GM12891 (cell line): ENCODE data around the gene ANKRD1.

Source experiments
- POLR2A ChIP-seq: IDR thresholded peaks from 2 replicates; pipeline ENCODE4 v1.6.1; 2011; ENCODE audit warnings: low read depth, low read length, control low read depth
- POLR2AphosphoS5 ChIP-seq: IDR thresholded peaks from 2 replicates; pipeline ENCODE4 v1.6.1; 2011; ENCODE audit warnings: low read depth, low read length, control low read depth
- SPI1 ChIP-seq: IDR thresholded peaks from 2 replicates; pipeline ENCODE4 v1.6.1; 2011; ENCODE audit warnings: low read depth, low read length, control low read depth

- TF ChIP-seq POLR2AphosphoS5: no peak
- TF ChIP-seq POLR2A: no peak
- TF ChIP-seq SPI1: no peak
Observed at GRCh38 chr10:90871279-90871765, 49.6 kb downstream of the ANKRD1 start.
